ENCODE data around the gene TTLL5. TPM values are rescaled to one million over a fixed set of nuclear protein-coding genes. Genes with fewer than 3 reads are reported as not detected.

Gene TTLL5
- total and polyA plus RNA-seq, 7 donors: 4.8 to 36.6 (median 17.9) TPM

GRCh38 chr14:75905147-75905904, 244.3 kb downstream of the TTLL5 start:
- Histone ChIP-seq H3K4me3 (no peak overlapping the region), H3K9me3 (no peaks in the 10 kb centered on the region), H3K4me1 (peaks cover 0 to 13% (median 3%) of the 10 kb centered on the region in 4 donors), H3K27ac (peak overlapping the region in 2 of 4 donors; percentile 8 to 21), H3K36me3 (peaks cover 0 to under 1% (median 0%) of the 10 kb centered on the region in 4 donors), H3K27me3 (no peaks in the 10 kb centered on the region)
- peak; percentile 76 for DNase-seq
- WGBS, 2 donors: 59 to 61% methylated on average over 7 of the region's 7 CpGs
- TF ChIP-seq, protein P1, sequence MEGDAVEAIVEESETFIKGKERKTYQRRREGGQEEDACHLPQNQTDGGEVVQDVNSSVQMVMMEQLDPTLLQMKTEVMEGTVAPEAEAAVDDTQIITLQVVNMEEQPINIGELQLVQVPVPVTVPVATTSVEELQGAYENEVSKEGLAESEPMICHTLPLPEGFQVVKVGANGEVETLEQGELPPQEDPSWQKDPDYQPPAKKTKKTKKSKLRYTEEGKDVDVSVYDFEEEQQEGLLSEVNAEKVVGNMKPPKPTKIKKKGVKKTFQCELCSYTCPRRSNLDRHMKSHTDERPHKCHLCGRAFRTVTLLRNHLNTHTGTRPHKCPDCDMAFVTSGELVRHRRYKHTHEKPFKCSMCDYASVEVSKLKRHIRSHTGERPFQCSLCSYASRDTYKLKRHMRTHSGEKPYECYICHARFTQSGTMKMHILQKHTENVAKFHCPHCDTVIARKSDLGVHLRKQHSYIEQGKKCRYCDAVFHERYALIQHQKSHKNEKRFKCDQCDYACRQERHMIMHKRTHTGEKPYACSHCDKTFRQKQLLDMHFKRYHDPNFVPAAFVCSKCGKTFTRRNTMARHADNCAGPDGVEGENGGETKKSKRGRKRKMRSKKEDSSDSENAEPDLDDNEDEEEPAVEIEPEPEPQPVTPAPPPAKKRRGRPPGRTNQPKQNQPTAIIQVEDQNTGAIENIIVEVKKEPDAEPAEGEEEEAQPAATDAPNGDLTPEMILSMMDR (IDR thresholded peaks at IDR 0.05): no peak
- TF ChIP-seq EP300 (IDR thresholded peaks at IDR 0.05): no peak
- intact Hi-C loops (cut with DNase I): loop anchor here (5.0 kb wide), 2 partner anchors 83 to 113 kb away; no protein-coding TSS in a partner anchor

- Histone ChIP-seq H3K36me3 (peaks cover 0 to 3% (median 0%) of the 10 kb centered on the region in 4 donors), H3K4me1 (peaks cover 0 to 13% (median 3%) of the 10 kb centered on the region in 4 donors), H3K27ac (peak overlapping the region in 2 of 4 donors; percentile 8 to 30), H3K27me3 (no peaks in the 10 kb centered on the region), H3K9me3 (no peaks in the 10 kb centered on the region), H3K4me3 (no peak overlapping the region)
- 81 to 88% methylated on average over 5 of the region's 5 CpGs for WGBS, 2 donors
- no peak for DNase-seq
- TF ChIP-seq EP300 (IDR thresholded peaks at IDR 0.05) (no peak), POLR2AphosphoS5 (IDR thresholded peaks at IDR 0.05) (no peak), POLR2A (IDR thresholded peaks at IDR 0.05) (no peak)
- TF ChIP-seq, protein P1 (IDR thresholded peaks at IDR 0.05): no peak
- intact Hi-C loops (cut with DNase I): loop anchor here (1.0 to 5.0 kb wide), 4 partner anchors 76 to 197 kb away; no protein-coding TSS in a partner anchor
These were observed 245.2 kb downstream of the TTLL5 start for GRCh38 chr14:75906228-75906627.

DNA sequence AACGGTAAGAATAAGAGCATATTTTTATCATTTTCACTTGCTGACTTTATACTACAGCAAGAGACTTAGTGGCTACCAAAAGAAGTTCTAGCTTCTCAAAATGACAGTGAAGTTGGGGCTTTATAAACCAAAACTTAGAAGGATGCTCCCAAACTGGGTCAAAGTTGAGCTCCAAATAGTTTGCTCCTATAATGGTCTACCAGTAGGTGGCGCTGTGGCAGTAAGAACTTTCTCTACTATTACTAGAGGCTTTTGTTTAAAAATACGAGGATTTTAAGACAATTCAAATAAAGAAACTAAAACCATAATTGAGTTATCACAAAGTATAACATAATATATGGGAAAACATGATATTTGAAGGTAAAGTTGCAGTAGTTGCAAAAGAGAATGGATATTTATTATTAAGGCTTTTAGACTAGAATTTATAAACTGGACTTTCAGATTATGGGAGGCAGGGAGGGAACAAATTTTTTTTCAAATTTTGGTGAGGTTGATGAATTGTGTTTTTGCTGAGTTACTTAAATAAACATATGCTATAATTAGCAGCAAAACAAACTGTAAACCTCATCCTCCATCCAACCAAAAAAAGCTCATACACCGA, 245.7 kb downstream of the TTLL5 start:
- intact Hi-C loops (cut with DNase I): loop anchor here (1.0 to 5.0 kb wide), 4 partner anchors 76 to 198 kb away; no protein-coding TSS in a partner anchor
- DNase-seq: peak; percentile 81
- H3K27me3 ChIP-seq: no peaks in the 10 kb centered on the region
- no peaks in the 10 kb centered on the region for H3K9me3 ChIP-seq
- no peak overlapping the region for H3K4me3 ChIP-seq
- H3K27ac ChIP-seq: peak overlapping the region in 1 of 4 donors; percentile 30
- peaks cover 0 to 3% (median 0%) of the 10 kb centered on the region in 4 donors for H3K36me3 ChIP-seq
- no peak for TF ChIP-seq POLR2A (IDR thresholded peaks at IDR 0.05)
- TF ChIP-seq, protein P1 (IDR thresholded peaks at IDR 0.05): peak; percentile 54 to 90 (median 72)
- peaks cover 0 to 13% (median 3%) of the 10 kb centered on the region in 4 donors for H3K4me1 ChIP-seq
- WGBS, 2 donors: 48 to 50% methylated on average over 4 of the region's 4 CpGs

DNA sequence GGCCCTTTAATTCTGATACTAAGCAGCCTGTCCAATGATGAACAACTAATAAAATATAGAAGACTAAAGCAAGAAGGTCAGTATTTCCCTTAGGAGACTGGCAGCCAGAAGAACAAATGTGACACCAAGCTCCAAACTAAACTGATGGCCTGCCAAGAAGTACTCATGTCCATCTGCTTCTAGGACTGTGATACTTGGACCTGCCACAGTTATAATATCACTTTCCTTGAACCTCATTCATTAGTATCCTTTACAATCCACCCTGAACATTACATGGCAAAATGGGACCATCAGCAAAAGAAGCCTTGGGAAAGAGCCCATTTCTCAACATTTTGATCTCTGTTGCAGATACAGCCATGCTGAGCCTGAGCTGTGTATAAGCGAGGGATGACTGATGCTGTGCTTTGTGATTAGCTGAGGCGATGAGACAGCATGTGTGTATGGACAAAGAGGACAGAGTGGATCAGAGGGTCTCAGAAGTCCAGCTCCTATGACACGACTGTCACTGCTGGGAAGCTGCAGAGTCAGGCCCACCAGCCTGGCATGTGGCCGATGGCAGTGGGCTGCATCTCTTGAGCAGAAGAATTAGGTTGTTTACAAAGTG, 246.8 kb downstream of the TTLL5 start:
- H3K27me3 ChIP-seq: no peaks in the 10 kb centered on the region
- H3K4me3 ChIP-seq: no peak overlapping the region
- TF ChIP-seq POLR2A (IDR thresholded peaks at IDR 0.05): no peak
- no peak for TF ChIP-seq EP300 (IDR thresholded peaks at IDR 0.05)
- no peak for TF ChIP-seq POLR2AphosphoS5 (IDR thresholded peaks at IDR 0.05)
- TF ChIP-seq, protein P1 (IDR thresholded peaks at IDR 0.05): no peak
- H3K4me1 ChIP-seq: peaks cover 0 to 13% (median 3%) of the 10 kb centered on the region in 4 donors
- H3K36me3 ChIP-seq: peaks cover 0 to 3% (median 0%) of the 10 kb centered on the region in 4 donors
- intact Hi-C loops (cut with DNase I): loop anchor here (2.0 to 5.0 kb wide), 3 partner anchors 86 to 199 kb away; no protein-coding TSS in a partner anchor
- DNase-seq: no peak
- H3K9me3 ChIP-seq: no peaks in the 10 kb centered on the region
- no peak overlapping the region for H3K27ac ChIP-seq
- 95 to 97% methylated on average over 4 of the region's 4 CpGs for WGBS, 2 donors
